Neural cell (in vitro differentiated cells): ENCODE results near the gene KRT83.

ENCODE experiments used
- EZH2 ChIP-seq: fragments of 200-600, 300-800 bp; shearing (Covaris generic), sonication (generic); IDR thresholded peaks from 2 replicates; pipeline ENCODE4 v1.6.1; 2014; ENCODE audit warnings: antibody characterized with exemption, low read length, borderline replicate concordance, mild to moderate bottlenecking; ENCODE audit not compliant: insufficient read depth, poor library complexity, severe bottlenecking
- POLR2AphosphoS5 ChIP-seq: IDR thresholded peaks from 2 replicates; pipeline ENCODE4 v1.6.1; 2012
- TF ChIP-seq, protein P1 (sequence below): fragments of 450-650 bp; IDR thresholded peaks from 2 replicates; pipeline ENCODE4 v1.5.1; 2014; ENCODE audit warnings: antibody characterized with exemption, mild to moderate bottlenecking, moderate library complexity; ENCODE audit not compliant: poor library complexity, severe bottlenecking

DNA sequence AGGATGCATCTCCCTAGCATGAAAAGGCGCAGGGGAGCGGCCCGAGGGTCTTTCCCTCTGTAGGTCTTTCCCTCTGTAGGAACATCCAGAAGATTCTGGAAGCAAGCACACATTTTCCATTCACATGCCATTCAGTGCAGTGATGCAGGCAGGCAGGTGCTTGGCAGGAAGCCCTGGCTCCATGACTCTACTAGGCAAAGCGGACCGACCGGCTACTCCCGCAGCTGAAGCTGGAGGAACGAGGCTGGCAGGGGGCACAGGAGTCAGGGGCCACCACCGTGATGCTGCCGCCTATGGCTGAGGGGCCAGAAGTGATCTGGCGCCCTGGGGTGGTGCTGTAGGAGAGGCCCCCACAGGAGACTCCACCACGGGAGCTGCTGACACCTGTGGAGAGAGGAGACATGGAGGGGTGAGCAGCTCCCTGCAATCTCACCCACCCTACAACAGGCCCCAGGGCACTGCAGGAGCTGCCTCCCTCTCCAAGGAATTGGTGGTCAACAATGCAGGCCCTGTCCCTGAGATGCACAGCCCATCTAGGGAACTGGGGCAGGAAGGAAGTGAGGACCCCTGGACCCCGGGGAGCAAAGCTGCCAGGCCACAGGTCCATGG is 39.6 kb upstream of the KRT83 start:
- TF ChIP-seq EZH2 (no peak), POLR2AphosphoS5 (no peak)
- TF ChIP-seq, protein P1, sequence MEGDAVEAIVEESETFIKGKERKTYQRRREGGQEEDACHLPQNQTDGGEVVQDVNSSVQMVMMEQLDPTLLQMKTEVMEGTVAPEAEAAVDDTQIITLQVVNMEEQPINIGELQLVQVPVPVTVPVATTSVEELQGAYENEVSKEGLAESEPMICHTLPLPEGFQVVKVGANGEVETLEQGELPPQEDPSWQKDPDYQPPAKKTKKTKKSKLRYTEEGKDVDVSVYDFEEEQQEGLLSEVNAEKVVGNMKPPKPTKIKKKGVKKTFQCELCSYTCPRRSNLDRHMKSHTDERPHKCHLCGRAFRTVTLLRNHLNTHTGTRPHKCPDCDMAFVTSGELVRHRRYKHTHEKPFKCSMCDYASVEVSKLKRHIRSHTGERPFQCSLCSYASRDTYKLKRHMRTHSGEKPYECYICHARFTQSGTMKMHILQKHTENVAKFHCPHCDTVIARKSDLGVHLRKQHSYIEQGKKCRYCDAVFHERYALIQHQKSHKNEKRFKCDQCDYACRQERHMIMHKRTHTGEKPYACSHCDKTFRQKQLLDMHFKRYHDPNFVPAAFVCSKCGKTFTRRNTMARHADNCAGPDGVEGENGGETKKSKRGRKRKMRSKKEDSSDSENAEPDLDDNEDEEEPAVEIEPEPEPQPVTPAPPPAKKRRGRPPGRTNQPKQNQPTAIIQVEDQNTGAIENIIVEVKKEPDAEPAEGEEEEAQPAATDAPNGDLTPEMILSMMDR = no peak
